ENCODE measurements around the gene BLTP1.

- TF ChIP-seq CTCF (conservative IDR thresholded peaks at IDR 0.05) (no peak), EZH2 (IDR thresholded peaks at IDR 0.05; ENCODE audit: low read depth) (no peak)
Observed at GRCh38 chr4:122170775-122171174, 18.6 kb downstream of the BLTP1 start.

All from PC-9 (cell line).